HEK293 (cell line): ENCODE results near the gene CNN2.
A peak's percentile ranks its signal among the peaks of the same experiment; 100 is the strongest.

Experiments
- KLF10 ChIP-seq: fragments of 450-650 bp; IDR thresholded peaks from 2 replicates; pipeline ENCODE4 v1.5.1; 2018; ENCODE audit warnings: missing biosample characterization, mild to moderate bottlenecking, missing genetic modification characterization
- KLF7 ChIP-seq: fragments of 450-650 bp; formaldehyde crosslinking; IDR thresholded peaks from 2 replicates; pipeline ENCODE4 v1.5.1; 2016; ENCODE audit warnings: missing biosample characterization, missing genetic modification characterization, borderline replicate concordance
- ZFP37 ChIP-seq: fragments of 450-650 bp; formaldehyde crosslinking; IDR thresholded peaks from 2 replicates; pipeline ENCODE4 v1.5.1; 2016; ENCODE audit warnings: missing biosample characterization, missing genetic modification characterization
- ZFP69B ChIP-seq: fragments of 450-650 bp; formaldehyde crosslinking; IDR thresholded peaks from 2 replicates; pipeline ENCODE4 v1.5.1; 2016; ENCODE audit warnings: missing biosample characterization, missing genetic modification characterization
- ZNF157 ChIP-seq: fragments of 450-650 bp; formaldehyde crosslinking; IDR thresholded peaks from 2 replicates; pipeline ENCODE4 v1.5.1; 2016; ENCODE audit warnings: missing biosample characterization, missing genetic modification characterization
- ZNF335 ChIP-seq: fragments of 450-650 bp; formaldehyde crosslinking; conservative IDR thresholded peaks from 2 replicates; pipeline ENCODE4 v1.5.1; 2016; ENCODE audit warnings: missing biosample characterization, missing genetic modification characterization
- ZNF394 ChIP-seq: fragments of 450-650 bp; formaldehyde crosslinking; IDR thresholded peaks from 2 replicates; pipeline ENCODE4 v1.5.1; 2016; ENCODE audit warnings: missing biosample characterization, missing genetic modification characterization, mild to moderate bottlenecking, moderate library complexity, borderline replicate concordance
- ZNF433 ChIP-seq: fragments of 450-650 bp; formaldehyde crosslinking; IDR thresholded peaks from 2 replicates; pipeline ENCODE4 v1.5.1; 2016; ENCODE audit warnings: missing biosample characterization, missing genetic modification characterization, low read depth
- ZNF530 ChIP-seq: fragments of 450-650 bp; formaldehyde crosslinking; IDR thresholded peaks from 2 replicates; pipeline ENCODE4 v1.5.1; 2016; ENCODE audit warnings: low read depth, missing biosample characterization, missing genetic modification characterization
- ZNF600 ChIP-seq: fragments of 450-650 bp; formaldehyde crosslinking; IDR thresholded peaks from 2 replicates; pipeline ENCODE4 v1.5.1; 2016; ENCODE audit warnings: missing biosample characterization, missing genetic modification characterization
- ZNF610 ChIP-seq: fragments of 450-650 bp; formaldehyde crosslinking; IDR thresholded peaks from 2 replicates; pipeline ENCODE4 v1.5.1; 2016; ENCODE audit warnings: missing biosample characterization, missing genetic modification characterization, borderline replicate concordance
- ZXDB ChIP-seq: fragments of 450-650 bp; formaldehyde crosslinking; IDR thresholded peaks from 2 replicates; pipeline ENCODE4 v1.5.1; 2016; ENCODE audit warnings: missing biosample characterization, missing genetic modification characterization
- TF ChIP-seq, protein P1 (sequence below): fragments of 450-650 bp; formaldehyde crosslinking; IDR thresholded peaks from 2 replicates; pipeline ENCODE4 v1.5.1; 2016; ENCODE audit warnings: missing biosample characterization, missing genetic modification characterization
- TF ChIP-seq, protein P2 (sequence below): fragments of 450-650 bp; formaldehyde crosslinking; conservative IDR thresholded peaks from 2 replicates; pipeline ENCODE4 v1.5.1; 2016; ENCODE audit warnings: low read depth, missing biosample characterization, missing genetic modification characterization
- TF ChIP-seq, protein P3 (sequence below): fragments of 450-650 bp; formaldehyde crosslinking; IDR thresholded peaks from 2 replicates; pipeline ENCODE4 v1.5.1; 2016; ENCODE audit warnings: missing biosample characterization, missing genetic modification characterization, low read depth
- TF ChIP-seq, protein P4 (sequence below): fragments of 450-650 bp; formaldehyde crosslinking; IDR thresholded peaks from 2 replicates; pipeline ENCODE4 v1.5.1; 2016; ENCODE audit warnings: missing biosample characterization, missing genetic modification characterization

CNN2 gene

DNA sequence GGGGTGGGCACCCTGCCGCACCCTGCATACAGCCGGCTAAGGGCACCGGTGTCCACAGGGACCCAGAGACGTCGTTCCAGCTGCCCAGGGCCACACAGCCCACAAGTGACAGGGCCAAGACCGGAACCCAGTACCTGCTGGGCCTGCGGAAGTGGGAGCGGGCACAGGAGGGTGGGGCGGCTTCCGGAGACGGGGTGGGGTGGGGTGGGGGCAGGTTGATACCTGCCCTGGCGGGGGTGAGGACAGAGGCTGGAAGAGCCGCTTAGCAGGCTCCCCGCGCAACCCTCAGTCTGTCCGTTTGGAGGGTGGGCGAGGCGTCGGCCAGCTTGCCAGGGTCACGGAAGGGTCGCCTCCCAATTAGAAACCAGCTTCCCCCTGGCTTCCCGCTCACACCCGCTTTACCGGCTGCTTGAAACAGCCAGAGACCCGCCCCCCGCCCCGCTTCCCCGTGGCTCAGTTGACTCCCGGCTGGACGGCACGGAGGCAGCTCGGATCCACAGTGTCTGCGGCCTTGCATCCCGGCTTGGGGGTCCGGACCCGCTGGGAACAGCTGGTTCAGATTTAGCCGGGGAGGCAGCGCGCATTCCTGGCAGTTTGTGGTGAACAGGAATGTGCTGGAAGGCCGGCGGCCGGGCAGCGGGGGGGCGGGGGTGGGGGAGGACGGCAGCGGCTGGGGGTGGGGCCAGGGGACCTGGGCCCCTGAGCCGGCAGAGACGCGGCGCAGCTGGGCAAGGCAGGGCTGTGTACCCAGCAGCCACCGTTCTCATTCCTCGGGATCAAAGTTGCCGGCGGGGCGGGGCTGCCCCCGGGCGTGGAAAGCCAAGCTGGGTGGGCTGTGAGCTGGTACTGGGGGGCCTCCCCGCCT lies 1.9 kb downstream of the CNN2 start (continued):
- TF ChIP-seq ZFP37 (tag by site-specific recombination) (no peak), ZNF530 (tag by site-specific recombination) (no peak), ZNF600 (tag by site-specific recombination) (peak; percentile 77), ZNF610 (no peak), ZFP69B (tag by site-specific recombination) (0 out of 2 replicates have a peak, but pooled peaks have one; percentile 55), ZXDB (tag by site-specific recombination) (0 out of 2 replicates have a peak, but pooled peaks have one; percentile 31), KLF7 (tag by site-specific recombination) (no peak), ZNF335 (tag by site-specific recombination) (peak; percentile 50), KLF10 (tag by site-specific recombination) (peak; percentile 81), ZNF433 (tag by site-specific recombination) (no peak), ZNF394 (tag by site-specific recombination) (0 out of 2 replicates have a peak, but pooled peaks have one; percentile 36), ZNF157 (no peak)
- TF ChIP-seq, protein P1, sequence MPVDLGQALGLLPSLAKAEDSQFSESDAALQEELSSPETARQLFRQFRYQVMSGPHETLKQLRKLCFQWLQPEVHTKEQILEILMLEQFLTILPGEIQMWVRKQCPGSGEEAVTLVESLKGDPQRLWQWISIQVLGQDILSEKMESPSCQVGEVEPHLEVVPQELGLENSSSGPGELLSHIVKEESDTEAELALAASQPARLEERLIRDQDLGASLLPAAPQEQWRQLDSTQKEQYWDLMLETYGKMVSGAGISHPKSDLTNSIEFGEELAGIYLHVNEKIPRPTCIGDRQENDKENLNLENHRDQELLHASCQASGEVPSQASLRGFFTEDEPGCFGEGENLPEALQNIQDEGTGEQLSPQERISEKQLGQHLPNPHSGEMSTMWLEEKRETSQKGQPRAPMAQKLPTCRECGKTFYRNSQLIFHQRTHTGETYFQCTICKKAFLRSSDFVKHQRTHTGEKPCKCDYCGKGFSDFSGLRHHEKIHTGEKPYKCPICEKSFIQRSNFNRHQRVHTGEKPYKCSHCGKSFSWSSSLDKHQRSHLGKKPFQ (tag by site-specific recombination) = peak; percentile 49; the same call in 1 of the 2 replicates
- TF ChIP-seq, protein P2, sequence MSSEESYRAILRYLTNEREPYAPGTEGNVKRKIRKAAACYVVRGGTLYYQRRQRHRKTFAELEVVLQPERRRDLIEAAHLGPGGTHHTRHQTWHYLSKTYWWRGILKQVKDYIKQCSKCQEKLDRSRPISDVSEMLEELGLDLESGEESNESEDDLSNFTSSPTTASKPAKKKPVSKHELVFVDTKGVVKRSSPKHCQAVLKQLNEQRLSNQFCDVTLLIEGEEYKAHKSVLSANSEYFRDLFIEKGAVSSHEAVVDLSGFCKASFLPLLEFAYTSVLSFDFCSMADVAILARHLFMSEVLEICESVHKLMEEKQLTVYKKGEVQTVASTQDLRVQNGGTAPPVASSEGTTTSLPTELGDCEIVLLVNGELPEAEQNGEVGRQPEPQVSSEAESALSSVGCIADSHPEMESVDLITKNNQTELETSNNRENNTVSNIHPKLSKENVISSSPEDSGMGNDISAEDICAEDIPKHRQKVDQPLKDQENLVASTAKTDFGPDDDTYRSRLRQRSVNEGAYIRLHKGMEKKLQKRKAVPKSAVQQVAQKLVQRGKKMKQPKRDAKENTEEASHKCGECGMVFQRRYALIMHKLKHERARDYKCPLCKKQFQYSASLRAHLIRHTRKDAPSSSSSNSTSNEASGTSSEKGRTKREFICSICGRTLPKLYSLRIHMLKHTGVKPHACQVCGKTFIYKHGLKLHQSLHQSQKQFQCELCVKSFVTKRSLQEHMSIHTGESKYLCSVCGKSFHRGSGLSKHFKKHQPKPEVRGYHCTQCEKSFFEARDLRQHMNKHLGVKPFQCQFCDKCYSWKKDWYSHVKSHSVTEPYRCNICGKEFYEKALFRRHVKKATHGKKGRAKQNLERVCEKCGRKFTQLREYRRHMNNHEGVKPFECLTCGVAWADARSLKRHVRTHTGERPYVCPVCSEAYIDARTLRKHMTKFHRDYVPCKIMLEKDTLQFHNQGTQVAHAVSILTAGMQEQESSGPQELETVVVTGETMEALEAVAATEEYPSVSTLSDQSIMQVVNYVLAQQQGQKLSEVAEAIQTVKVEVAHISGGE (tag by site-specific recombination) = no peak; the same call in 1 of the 2 replicates
- TF ChIP-seq, protein P3, sequence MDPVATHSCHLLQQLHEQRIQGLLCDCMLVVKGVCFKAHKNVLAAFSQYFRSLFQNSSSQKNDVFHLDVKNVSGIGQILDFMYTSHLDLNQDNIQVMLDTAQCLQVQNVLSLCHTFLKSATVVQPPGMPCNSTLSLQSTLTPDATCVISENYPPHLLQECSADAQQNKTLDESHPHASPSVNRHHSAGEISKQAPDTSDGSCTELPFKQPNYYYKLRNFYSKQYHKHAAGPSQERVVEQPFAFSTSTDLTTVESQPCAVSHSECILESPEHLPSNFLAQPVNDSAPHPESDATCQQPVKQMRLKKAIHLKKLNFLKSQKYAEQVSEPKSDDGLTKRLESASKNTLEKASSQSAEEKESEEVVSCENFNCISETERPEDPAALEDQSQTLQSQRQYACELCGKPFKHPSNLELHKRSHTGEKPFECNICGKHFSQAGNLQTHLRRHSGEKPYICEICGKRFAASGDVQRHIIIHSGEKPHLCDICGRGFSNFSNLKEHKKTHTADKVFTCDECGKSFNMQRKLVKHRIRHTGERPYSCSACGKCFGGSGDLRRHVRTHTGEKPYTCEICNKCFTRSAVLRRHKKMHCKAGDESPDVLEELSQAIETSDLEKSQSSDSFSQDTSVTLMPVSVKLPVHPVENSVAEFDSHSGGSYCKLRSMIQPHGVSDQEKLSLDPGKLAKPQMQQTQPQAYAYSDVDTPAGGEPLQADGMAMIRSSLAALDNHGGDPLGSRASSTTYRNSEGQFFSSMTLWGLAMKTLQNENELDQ (tag by site-specific recombination) = no peak
- TF ChIP-seq, protein P4, sequence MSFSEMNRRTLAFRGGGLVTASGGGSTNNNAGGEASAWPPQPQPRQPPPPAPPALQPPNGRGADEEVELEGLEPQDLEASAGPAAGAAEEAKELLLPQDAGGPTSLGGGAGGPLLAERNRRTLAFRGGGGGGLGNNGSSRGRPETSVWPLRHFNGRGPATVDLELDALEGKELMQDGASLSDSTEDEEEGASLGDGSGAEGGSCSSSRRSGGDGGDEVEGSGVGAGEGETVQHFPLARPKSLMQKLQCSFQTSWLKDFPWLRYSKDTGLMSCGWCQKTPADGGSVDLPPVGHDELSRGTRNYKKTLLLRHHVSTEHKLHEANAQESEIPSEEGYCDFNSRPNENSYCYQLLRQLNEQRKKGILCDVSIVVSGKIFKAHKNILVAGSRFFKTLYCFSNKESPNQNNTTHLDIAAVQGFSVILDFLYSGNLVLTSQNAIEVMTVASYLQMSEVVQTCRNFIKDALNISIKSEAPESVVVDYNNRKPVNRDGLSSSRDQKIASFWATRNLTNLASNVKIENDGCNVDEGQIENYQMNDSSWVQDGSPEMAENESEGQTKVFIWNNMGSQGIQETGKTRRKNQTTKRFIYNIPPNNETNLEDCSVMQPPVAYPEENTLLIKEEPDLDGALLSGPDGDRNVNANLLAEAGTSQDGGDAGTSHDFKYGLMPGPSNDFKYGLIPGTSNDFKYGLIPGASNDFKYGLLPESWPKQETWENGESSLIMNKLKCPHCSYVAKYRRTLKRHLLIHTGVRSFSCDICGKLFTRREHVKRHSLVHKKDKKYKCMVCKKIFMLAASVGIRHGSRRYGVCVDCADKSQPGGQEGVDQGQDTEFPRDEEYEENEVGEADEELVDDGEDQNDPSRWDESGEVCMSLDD (tag by site-specific recombination) = peak; percentile 34; the same call in 1 of the 2 replicates
